ENCODE results near the gene RBL2. TPM values are rescaled to one million over a fixed set of nuclear protein-coding genes. Genes with fewer than 3 reads are reported as not detected.

RBL2 gene
- total RNA-seq, 1 experiment from 2014 or later, result 38.4 TPM

GRCh38 chr16:53429221-53429943 is 4.9 kb upstream of the RBL2 start (continued):
- TF ChIP-seq ARID4B (CRISPR knock-in tag; IDR thresholded peaks at IDR 0.05; ENCODE audit: borderline replicate concordance), result no peak
- no peak for TF ChIP-seq ZNF281 (CRISPR knock-in tag; IDR thresholded peaks at IDR 0.05)
- TF ChIP-seq ZNF671 (CRISPR knock-in tag; IDR thresholded peaks at IDR 0.05), result no peak
- no peak for TF ChIP-seq ZNF232 (CRISPR knock-in tag; IDR thresholded peaks at IDR 0.05)
- TF ChIP-seq ZNF512 (CRISPR knock-in tag; IDR thresholded peaks at IDR 0.05; ENCODE audit: borderline replicate concordance), result no peak
- TF ChIP-seq ATF1 (CRISPR knock-in tag; IDR thresholded peaks at IDR 0.05), result no peak
- TF ChIP-seq ERG (CRISPR knock-in tag; IDR thresholded peaks at IDR 0.05), result no peak

GRCh38 chr16:53430363-53430762 is 3.9 kb upstream of the RBL2 start:
- H3K4me1 Mint-ChIP-seq, result peaks cover 8% of the 10 kb centered on the region
- H3K4me3 Mint-ChIP-seq, result no peak overlapping the region
- peaks cover 5% of the 10 kb centered on the region for H3K36me3 Mint-ChIP-seq
- no peak overlapping the region for H3K27ac Mint-ChIP-seq
- ATAC-seq (no peak), DNase-seq (ENCODE audit: low spot score) (no peak)
- H3K27me3 Mint-ChIP-seq (ENCODE audit: low read depth), result no peaks in the 10 kb centered on the region; the same call in 1 of the 2 replicates
- peaks cover 44% of the 10 kb centered on the region for H3K9me3 Mint-ChIP-seq
- CTCF ChIA-PET, result no interaction called here
- POLR2A ChIA-PET, result no interaction called here
- TF ChIP-seq NR1H2 (CRISPR knock-in tag; IDR thresholded peaks at IDR 0.05) (no peak), ZNF263 (CRISPR knock-in tag; IDR thresholded peaks at IDR 0.05; ENCODE audit: low read depth) (no peak), TP53 (CRISPR knock-in tag; IDR thresholded peaks at IDR 0.05) (no peak), CDX4 (CRISPR knock-in tag; IDR thresholded peaks at IDR 0.05; ENCODE audit: borderline replicate concordance) (no peak), MYBL2 (CRISPR knock-in tag; IDR thresholded peaks at IDR 0.05) (no peak), ATF3 (CRISPR knock-in tag; conservative IDR thresholded peaks at IDR 0.05) (no peak), STAT6 (CRISPR knock-in tag; conservative IDR thresholded peaks at IDR 0.05; ENCODE audit: low read depth) (no peak), ZNF219 (CRISPR knock-in tag; IDR thresholded peaks at IDR 0.05; ENCODE audit: borderline replicate concordance) (no peak), E2F5 (CRISPR knock-in tag; IDR thresholded peaks at IDR 0.05) (no peak), USF1 (CRISPR knock-in tag; IDR thresholded peaks at IDR 0.05) (no peak), IRF1 (CRISPR knock-in tag; IDR thresholded peaks at IDR 0.05) (no peak)
